SK-N-MC (cell line): Measurements from ENCODE around the gene PGAM1.
"Not testable (repeated sequence)": the region's sequence is repeated elsewhere in the genome, so short reads cannot be mapped to it uniquely, and the experiment has no call there.

Experiments used
- DNase-seq: peaks from one replicate; pipeline ENCODE4 v3.0.0-alpha.2; 2011; ENCODE audit warnings: low read depth, low spot score
- H3K27ac ChIP-seq: fragments of 200-600 bp; sonication (generic); 2 replicates; pipeline ENCODE4 v1.5.1; 2016; ENCODE audit warnings: mixed run types
- H3K36me3 ChIP-seq: fragments of 200-600 bp; sonication (generic); 2 replicates; pipeline ENCODE4 v1.6.1; 2017; ENCODE audit warnings: antibody characterized with exemption, low read length, mixed read lengths; ENCODE audit not compliant: insufficient read depth
- H3K4me3 ChIP-seq: fragments of 200-600 bp; sonication (generic); 2 replicates; pipeline ENCODE4 v1.5.1; 2016
- H3K9ac ChIP-seq: fragments of 200-600 bp; sonication (generic); 2 replicates; pipeline ENCODE4 v1.8.0; 2017; ENCODE audit warnings: mixed run types, mixed read lengths; ENCODE audit not compliant: insufficient read length
- H3K9me3 ChIP-seq: fragments of 200-600 bp; sonication (generic); 2 replicates; pipeline ENCODE4 v1.6.1; 2017; ENCODE audit warnings: low read depth, mild to moderate bottlenecking, antibody characterized with exemption, low read length, moderate library complexity, mixed read lengths
- EZH2 ChIP-seq: fragments of 200-600 bp; sonication (generic); IDR thresholded peaks from one replicate; pipeline ENCODE4 v1.6.1; 2017; ENCODE audit warnings: antibody characterized with exemption
- FOXP2 ChIP-seq: optimal IDR thresholded peaks from 2 replicates; pipeline ENCODE3; 2011; ENCODE audit warnings: mild to moderate bottlenecking, moderate library complexity; ENCODE audit not compliant: insufficient read depth; ENCODE audit errors: extremely low read length, control extremely low read depth
- POLR2AphosphoS5 ChIP-seq: IDR thresholded peaks from 2 replicates; pipeline ENCODE4 v1.6.1; 2012; ENCODE audit warnings: mild to moderate bottlenecking, low read depth, low read length, borderline replicate concordance

The PGAM1 gene

GRCh38 chr10:97406064-97406463 is 19.9 kb upstream of the PGAM1 start:
- TF ChIP-seq EZH2 (no peak), POLR2AphosphoS5 (no peak), FOXP2 (no peak)
- Histone ChIP-seq H3K9me3 (no peaks in the 10 kb centered on the region), H3K27ac (no peak overlapping the region), H3K36me3 (no peaks in the 10 kb centered on the region), H3K4me3 (no peak overlapping the region), H3K9ac (no peak overlapping the region)
- DNase-seq = no peak

- not testable (repeated sequence) for H3K4me3 ChIP-seq, H3K27ac ChIP-seq, DNase-seq, H3K36me3 ChIP-seq, H3K9ac ChIP-seq, H3K9me3 ChIP-seq
Observed at GRCh38 chr10:97406483-97406882, 19.5 kb upstream of the PGAM1 start.

- H3K4me3 ChIP-seq = no peak overlapping the region
Observed at GRCh38 chr10:97407211-97407951, 18.6 kb upstream of the PGAM1 start.

GRCh38 chr10:97407952-97408248 is 18.1 kb upstream of the PGAM1 start:
- H3K27ac ChIP-seq = no peak overlapping the region
- H3K4me3 ChIP-seq = no peak overlapping the region
- no peaks in the 10 kb centered on the region for H3K36me3 ChIP-seq
- no peaks in the 10 kb centered on the region for H3K9me3 ChIP-seq
- no peak for TF ChIP-seq EZH2
- TF ChIP-seq FOXP2 = no peak
- no peak for TF ChIP-seq POLR2AphosphoS5
- no peak for DNase-seq
- H3K9ac ChIP-seq = no peak overlapping the region

More at GRCh38 chr10:97407211-97407951, 18.6 kb upstream of the PGAM1 start:
- TF ChIP-seq FOXP2 (no peak), POLR2AphosphoS5 (no peak), EZH2 (no peak)
- no peak for DNase-seq
- Histone ChIP-seq H3K9me3 (no peaks in the 10 kb centered on the region), H3K9ac (no peak overlapping the region), H3K36me3 (no peaks in the 10 kb centered on the region), H3K27ac (no peak overlapping the region)

- TF ChIP-seq POLR2AphosphoS5 (no peak), FOXP2 (no peak), EZH2 (no peak)
- no peak for DNase-seq
- Histone ChIP-seq H3K4me3 (no peak overlapping the region), H3K9ac (no peak overlapping the region), H3K27ac (no peak overlapping the region), H3K9me3 (no peaks in the 10 kb centered on the region), H3K36me3 (no peaks in the 10 kb centered on the region)
Observed at GRCh38 chr10:97408496-97408992, 17.4 kb upstream of the PGAM1 start.

- Histone ChIP-seq H3K9me3 (no peaks in the 10 kb centered on the region), H3K27ac (no peak overlapping the region), H3K36me3 (no peaks in the 10 kb centered on the region), H3K9ac (no peak overlapping the region), H3K4me3 (no peak overlapping the region)
- DNase-seq = no peak
- TF ChIP-seq FOXP2 = no peak
- no peak for TF ChIP-seq POLR2AphosphoS5
- TF ChIP-seq EZH2 = no peak
Observed at GRCh38 chr10:97411406-97411805, 14.6 kb upstream of the PGAM1 start.

GRCh38 chr10:97412891-97413304 is 13.1 kb upstream of the PGAM1 start:
- TF ChIP-seq POLR2AphosphoS5 (no peak), FOXP2 (no peak), EZH2 (no peak)
- Histone ChIP-seq H3K4me3 (no peak overlapping the region), H3K36me3 (no peaks in the 10 kb centered on the region), H3K9me3 (no peaks in the 10 kb centered on the region), H3K27ac (no peak overlapping the region), H3K9ac (no peak overlapping the region)
- no peak for DNase-seq

GRCh38 chr10:97416565-97416964 is 9.4 kb upstream of the PGAM1 start:
- TF ChIP-seq EZH2 (no peak), FOXP2 (no peak), POLR2AphosphoS5 (no peak)
- Histone ChIP-seq H3K9me3 (no peaks in the 10 kb centered on the region), H3K9ac (no peak overlapping the region), H3K27ac (no peak overlapping the region), H3K36me3 (no peaks in the 10 kb centered on the region), H3K4me3 (no peak overlapping the region)
- DNase-seq = no peak

GRCh38 chr10:97423757-97424098 is 2.3 kb upstream of the PGAM1 start:
- not testable (repeated sequence) for H3K9ac ChIP-seq, DNase-seq, H3K4me3 ChIP-seq, H3K27ac ChIP-seq, H3K36me3 ChIP-seq, H3K9me3 ChIP-seq
